Vagina (tissue), 2 donors: ENCODE results near the gene PIGA. TPM values are rescaled to one million over a fixed set of nuclear protein-coding genes. Genes with fewer than 3 reads are reported as not detected.

Source experiments
- DNase-seq, 2 donors: peaks; one replicate each; pipeline ENCODE4 v3.0.0-alpha.2; 2017; ENCODE audit errors: extremely low spot score in 2 of 2
- H3K27ac ChIP-seq: fragments of 200-600 bp; sonication (generic); one replicate; pipeline ENCODE4 v1.5.1; 2019
- H3K27me3 ChIP-seq: fragments of 200-600 bp; sonication (generic); one replicate; pipeline ENCODE4 v1.5.1; 2019
- H3K36me3 ChIP-seq, 2 donors: fragments of 200-600 bp; sonication (generic); one replicate each; pipeline ENCODE4 v1.5.1; 2017 to 2019
- H3K4me1 ChIP-seq: fragments of 200-600 bp; sonication (generic); one replicate; pipeline ENCODE4 v1.5.1; 2019
- H3K4me3 ChIP-seq, 2 donors: fragments of 200-600 bp; sonication (generic); 1 replicate in 1 of 2; 2 replicates in 1 of 2; pipeline ENCODE4 v1.5.1; 2016 to 2019
- H3K9me3 ChIP-seq: fragments of 200-600 bp; sonication (generic); one replicate; pipeline ENCODE4 v1.5.1; 2019
- POLR2A ChIP-seq, 2 donors: fragments of 450-650 bp; IDR thresholded peaks; one replicate each; pipeline ENCODE4 v1.6.1; 2017; ENCODE audit warnings: antibody characterized with exemption in 2 of 2, mild to moderate bottlenecking in 2 of 2, moderate library complexity in 2 of 2
- POLR2AphosphoS5 ChIP-seq, 2 donors: sonication (generic); formaldehyde crosslinking; IDR thresholded peaks; one replicate each; pipeline ENCODE4 v1.9.0; 2017; ENCODE audit warnings: antibody characterized with exemption in 2 of 2, mild to moderate bottlenecking in 2 of 2, low read depth in 1 of 2; ENCODE audit not compliant: insufficient read depth in 1 of 2
- intact Hi-C: fragments of 100-400 bp; cut with DNase I; formaldehyde crosslinking; loops from one replicate; pipeline ENCODE4 v1.15.1; 2023
- total RNA-seq: library from RNA; depleted of rRNA; stranded (reverse); fragments of >200 nt; gene quantifications from one replicate; pipeline ENCODE4 v1.2.3, GENCODE V29; 2016
- TF ChIP-seq, protein P1 (sequence below), 3 experiments: fragments of 450-650 bp in 2 of 3; fragments of 200-600 bp in 1 of 3; sonication (generic) in 1 of 3; IDR thresholded peaks; one replicate each; pipeline ENCODE4 v1.5.1; 2017 to 2019; ENCODE audit warnings: antibody characterized with exemption in 3 of 3, mild to moderate bottlenecking in 2 of 3, moderate library complexity in 2 of 3

Gene PIGA
- total RNA-seq, 1 donor from 2014 or later, result 8.8 TPM

DNA sequence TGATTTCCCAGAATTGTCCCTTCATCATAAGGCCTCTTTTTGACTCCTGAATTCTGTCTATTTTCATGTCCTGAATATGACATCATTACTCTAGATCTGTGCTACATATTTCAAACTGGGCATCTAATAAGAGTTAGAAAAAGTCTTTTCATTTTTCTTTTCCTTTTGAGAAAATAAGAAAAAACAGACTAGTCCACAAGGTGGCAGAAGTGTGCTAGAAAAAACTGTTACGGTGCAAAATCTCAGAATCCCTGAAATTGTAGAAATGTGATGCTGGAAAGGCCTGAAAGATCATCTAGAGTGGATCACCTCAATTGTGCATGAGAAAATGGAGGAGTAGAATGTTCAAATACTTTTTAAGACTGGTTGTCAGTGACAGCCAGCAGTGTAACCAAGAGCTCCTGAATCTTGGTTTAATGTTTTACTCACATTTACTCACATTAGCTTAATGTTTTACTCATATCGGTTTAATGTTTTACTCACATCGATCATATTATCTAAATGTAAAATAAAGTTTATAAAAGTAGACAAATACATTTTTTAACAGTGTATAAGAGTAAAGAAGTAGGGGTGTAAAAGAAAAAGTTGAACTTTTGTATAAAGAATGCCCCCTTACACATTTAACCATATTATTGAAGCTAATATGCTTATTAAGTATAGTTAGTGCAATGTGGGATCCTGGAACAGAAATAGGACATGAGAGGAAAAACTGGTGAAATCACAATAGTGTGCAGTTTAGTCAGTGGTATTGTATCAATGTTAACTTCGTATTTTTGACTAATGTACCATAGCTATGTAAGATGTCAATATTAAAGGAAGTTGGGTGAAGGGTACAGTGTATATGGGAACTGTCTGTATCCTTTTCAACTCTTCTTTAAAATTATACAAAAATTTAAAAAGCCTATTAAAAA is 35.1 kb downstream of the PIGA start:
- Histone ChIP-seq H3K4me1 (no peaks in the 10 kb centered on the region), H3K4me3 (no peak overlapping the region), H3K27ac (no peak overlapping the region), H3K27me3 (no peaks in the 10 kb centered on the region), H3K36me3 (no peaks in the 10 kb centered on the region), H3K9me3 (no peaks in the 10 kb centered on the region)
- DNase-seq, result no peak
- TF ChIP-seq, protein P1, sequence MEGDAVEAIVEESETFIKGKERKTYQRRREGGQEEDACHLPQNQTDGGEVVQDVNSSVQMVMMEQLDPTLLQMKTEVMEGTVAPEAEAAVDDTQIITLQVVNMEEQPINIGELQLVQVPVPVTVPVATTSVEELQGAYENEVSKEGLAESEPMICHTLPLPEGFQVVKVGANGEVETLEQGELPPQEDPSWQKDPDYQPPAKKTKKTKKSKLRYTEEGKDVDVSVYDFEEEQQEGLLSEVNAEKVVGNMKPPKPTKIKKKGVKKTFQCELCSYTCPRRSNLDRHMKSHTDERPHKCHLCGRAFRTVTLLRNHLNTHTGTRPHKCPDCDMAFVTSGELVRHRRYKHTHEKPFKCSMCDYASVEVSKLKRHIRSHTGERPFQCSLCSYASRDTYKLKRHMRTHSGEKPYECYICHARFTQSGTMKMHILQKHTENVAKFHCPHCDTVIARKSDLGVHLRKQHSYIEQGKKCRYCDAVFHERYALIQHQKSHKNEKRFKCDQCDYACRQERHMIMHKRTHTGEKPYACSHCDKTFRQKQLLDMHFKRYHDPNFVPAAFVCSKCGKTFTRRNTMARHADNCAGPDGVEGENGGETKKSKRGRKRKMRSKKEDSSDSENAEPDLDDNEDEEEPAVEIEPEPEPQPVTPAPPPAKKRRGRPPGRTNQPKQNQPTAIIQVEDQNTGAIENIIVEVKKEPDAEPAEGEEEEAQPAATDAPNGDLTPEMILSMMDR (IDR thresholded peaks at IDR 0.05), result peak in 1 of 3 experiments; percentile 27
- TF ChIP-seq POLR2A (IDR thresholded peaks at IDR 0.05) (no peak), POLR2AphosphoS5 (IDR thresholded peaks at IDR 0.05; ENCODE audit: insufficient read depth in 1 of 2, low read depth in 1 of 2) (no peak)
- intact Hi-C loops, result no loop called here

DNA sequence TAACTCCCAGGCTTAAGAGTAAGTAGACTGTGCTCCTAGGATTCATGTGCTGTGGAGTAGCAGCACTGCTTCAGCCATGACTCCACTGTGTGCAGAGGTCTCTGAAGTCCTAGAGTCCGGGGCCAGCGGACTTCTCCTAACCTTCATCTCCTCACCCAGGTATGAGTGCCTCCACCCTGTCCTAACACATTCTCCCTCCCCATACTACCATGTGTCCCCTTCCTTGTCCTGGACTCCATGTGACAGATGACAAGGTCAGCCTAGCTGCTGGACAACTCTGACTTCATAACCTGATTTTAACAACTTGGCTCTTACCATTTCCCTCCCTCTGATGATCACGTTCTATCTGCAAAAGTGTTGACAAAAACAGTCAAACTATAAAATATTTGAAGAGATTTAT is 36.5 kb downstream of the PIGA start:
- Histone ChIP-seq H3K27me3 (no peaks in the 10 kb centered on the region), H3K4me1 (no peaks in the 10 kb centered on the region), H3K27ac (no peak overlapping the region), H3K4me3 (no peak overlapping the region), H3K9me3 (no peaks in the 10 kb centered on the region), H3K36me3 (no peaks in the 10 kb centered on the region)
- TF ChIP-seq POLR2AphosphoS5 (IDR thresholded peaks at IDR 0.05; ENCODE audit: insufficient read depth in 1 of 2, low read depth in 1 of 2) (no peak), POLR2A (IDR thresholded peaks at IDR 0.05) (no peak)
- TF ChIP-seq, protein P1 (IDR thresholded peaks at IDR 0.05), result no peak
- intact Hi-C loops, result no loop called here
- DNase-seq, result no peak

DNA sequence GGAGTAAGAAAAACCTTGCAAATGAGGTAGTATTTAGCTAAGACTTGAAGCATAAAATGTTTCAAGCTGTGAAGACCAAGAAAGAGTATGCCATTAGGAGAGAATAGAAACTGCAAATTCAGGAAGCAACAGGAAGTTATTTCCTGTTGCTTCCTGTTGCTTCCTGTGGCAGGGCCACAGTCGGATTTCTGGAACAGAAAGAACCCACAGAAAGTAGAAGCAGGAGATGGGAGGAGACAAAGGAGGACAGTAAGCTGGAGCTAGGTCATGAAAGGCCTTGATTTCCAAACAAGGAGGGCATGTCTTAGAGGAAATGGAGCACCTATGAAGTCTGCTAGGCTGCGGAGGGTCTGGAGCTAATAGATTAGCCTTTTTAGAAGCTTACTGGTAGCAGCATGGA is 37.1 kb downstream of the PIGA start:
- no peak for DNase-seq
- Histone ChIP-seq H3K4me3 (no peak overlapping the region), H3K27me3 (no peaks in the 10 kb centered on the region), H3K36me3 (no peaks in the 10 kb centered on the region), H3K9me3 (no peaks in the 10 kb centered on the region), H3K27ac (no peak overlapping the region), H3K4me1 (no peaks in the 10 kb centered on the region)
- intact Hi-C loops, result no loop called here
- no peak for TF ChIP-seq POLR2A (IDR thresholded peaks at IDR 0.05)
- TF ChIP-seq, protein P1 (IDR thresholded peaks at IDR 0.05), result no peak
- no peak for TF ChIP-seq POLR2AphosphoS5 (IDR thresholded peaks at IDR 0.05; ENCODE audit: insufficient read depth in 1 of 2, low read depth in 1 of 2)

DNA sequence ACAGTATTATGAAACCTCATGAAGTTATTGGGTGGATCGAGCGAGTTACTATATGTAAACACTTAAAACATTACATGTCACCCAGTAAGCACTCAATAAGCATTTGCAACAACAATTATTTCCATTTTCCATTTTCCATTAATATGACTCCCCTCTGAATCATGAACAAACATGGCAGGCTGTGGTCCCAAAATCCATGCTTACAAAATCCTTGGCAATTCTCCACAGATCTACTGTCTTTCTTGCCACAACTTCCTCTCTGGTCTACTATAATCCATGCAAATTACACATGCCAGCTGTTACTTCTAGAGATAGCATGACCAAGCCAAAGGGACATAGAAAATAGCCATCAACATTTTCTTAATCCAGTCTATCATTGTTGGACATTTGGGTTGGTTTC is 41.9 kb downstream of the PIGA start:
- Histone ChIP-seq H3K36me3 (no peaks in the 10 kb centered on the region), H3K9me3 (no peaks in the 10 kb centered on the region), H3K27me3 (no peaks in the 10 kb centered on the region), H3K4me3 (no peak overlapping the region), H3K4me1 (no peaks in the 10 kb centered on the region), H3K27ac (no peak overlapping the region)
- intact Hi-C loops, result no loop called here
- TF ChIP-seq, protein P1 (IDR thresholded peaks at IDR 0.05), result no peak
- TF ChIP-seq POLR2AphosphoS5 (IDR thresholded peaks at IDR 0.05; ENCODE audit: insufficient read depth in 1 of 2, low read depth in 1 of 2) (no peak), POLR2A (IDR thresholded peaks at IDR 0.05) (no peak)
- DNase-seq, result no peak

DNA sequence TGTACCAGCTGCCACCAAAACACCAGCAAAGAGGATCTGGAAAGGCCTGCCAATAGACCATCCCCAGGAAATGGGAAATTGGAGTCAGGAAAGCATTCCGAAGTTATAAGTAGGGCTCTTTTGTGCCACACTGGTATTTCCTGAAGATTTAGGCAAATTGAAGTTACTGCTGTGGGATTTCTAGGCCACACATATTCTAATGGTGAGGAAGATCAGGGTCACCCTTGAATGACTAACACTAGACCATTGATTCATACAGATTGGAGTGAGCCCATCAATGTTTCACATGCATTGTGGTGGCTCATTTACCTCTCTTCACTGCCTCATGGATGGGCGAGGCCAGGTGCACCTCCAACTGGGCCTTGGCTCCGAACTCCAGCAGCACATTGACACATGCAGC is 42.5 kb downstream of the PIGA start:
- no peak overlapping the region for H3K4me3 ChIP-seq
- H3K9me3 ChIP-seq, result no peaks in the 10 kb centered on the region
- intact Hi-C loops, result no loop called here
- H3K4me1 ChIP-seq, result no peaks in the 10 kb centered on the region
- DNase-seq, result no peak
- no peak overlapping the region for H3K27ac ChIP-seq
- no peak for TF ChIP-seq POLR2AphosphoS5 (IDR thresholded peaks at IDR 0.05; ENCODE audit: insufficient read depth in 1 of 2, low read depth in 1 of 2)
- no peak for TF ChIP-seq POLR2A (IDR thresholded peaks at IDR 0.05)
- TF ChIP-seq, protein P1 (IDR thresholded peaks at IDR 0.05), result no peak
- no peaks in the 10 kb centered on the region for H3K27me3 ChIP-seq
- H3K36me3 ChIP-seq, result no peaks in the 10 kb centered on the region
